Measurements from ENCODE around the gene NCOA4. TPM values are rescaled to one million over a fixed set of nuclear protein-coding genes. Genes with fewer than 3 reads are reported as not detected.

Gene NCOA4
- total and polyA plus RNA-seq, 2 of the 4 experiments (the other 2 are of a cell fraction) = 62.2 to 188 TPM

- no peak overlapping the region for H2BK120ac ChIP-seq (ENCODE audit: low read depth, low read length)
- no peak overlapping the region for H4K8ac ChIP-seq (ENCODE audit: low read depth in 2 of 2, low read length in 2 of 2)
- H3K9ac ChIP-seq (ENCODE audit: low read depth, low read length) = no peak overlapping the region
- ATAC-seq (ENCODE audit: low read depth) (no peak), DNase-seq (no peak)
- no peak overlapping the region for H4K5ac ChIP-seq (ENCODE audit: low read depth, low read length)
- H3K4ac ChIP-seq (ENCODE audit: low read depth, low read length) = no peak overlapping the region
- no peak overlapping the region for H3K23ac ChIP-seq (ENCODE audit: low read depth, low read length)
- dilution Hi-C loops (cut with HindIII; ENCODE audit: low sequenced_read_pairs, unreplicated experiment) (no loop called here), intact Hi-C loops (cut with micrococcal nuclease) (no loop called here), in situ Hi-C loops (cut with MboI; ENCODE audit: low sequenced_read_pairs) (no loop called here)
- no peak overlapping the region for H3K4me3 ChIP-seq (ENCODE audit: insufficient read depth, low read depth, low read length)
- no peak overlapping the region for H3K27ac ChIP-seq (ENCODE audit: insufficient read depth, low read length)
- H3K18ac ChIP-seq (ENCODE audit: low read depth, low read length) = no peak overlapping the region
- BruUV-seq (replicated peaks) = no TSS peak
- H2AK5ac ChIP-seq (ENCODE audit: low read depth, low read length) = no peak overlapping the region
- no peaks in the 10 kb centered on the region for H3K9me3 ChIP-seq (ENCODE audit: control insufficient read depth, insufficient read depth, low read length)
- no peak overlapping the region for H4K91ac ChIP-seq (ENCODE audit: insufficient read depth, low read depth, low read length)
- peaks cover 20 to 27% of the 10 kb centered on the region in 2 experiments for H3K79me1 ChIP-seq (ENCODE audit: low read depth in 1 of 2, low read length in 2 of 2)
- H3K4me1 ChIP-seq (ENCODE audit: control insufficient read depth, insufficient read depth, low read length) = no peaks in the 10 kb centered on the region
- no peak overlapping the region for H2AK9ac ChIP-seq (replicated peaks; ENCODE audit: low read depth, low read length, poor library complexity)
- TF ChIP-seq CTCF (conservative IDR thresholded peaks at IDR 0.05; ENCODE audit: low read depth, low read length) (no peak), RCOR1 (IDR thresholded peaks at IDR 0.05; ENCODE audit: insufficient replicate concordance, low read length) (no peak), RFX5 (IDR thresholded peaks at IDR 0.05; ENCODE audit: low read depth, low read length) (no peak), ELK1 (IDR thresholded peaks at IDR 0.05; ENCODE audit: borderline replicate concordance, low read depth, low read length) (no peak), RAD21 (IDR thresholded peaks at IDR 0.05; ENCODE audit: low read length) (no peak), MAZ (IDR thresholded peaks at IDR 0.05; ENCODE audit: borderline replicate concordance, low read depth, low read length) (no peak), POLR2A (IDR thresholded peaks at IDR 0.05; ENCODE audit: low read depth, low read length) (no peak), FOS (IDR thresholded peaks at IDR 0.05; ENCODE audit: low read depth, low read length) (no peak), BHLHE40 (IDR thresholded peaks at IDR 0.05; ENCODE audit: low read depth, low read length) (no peak), MAFK (IDR thresholded peaks at IDR 0.05; ENCODE audit: low read depth, low read length) (no peak), CHD1 (IDR thresholded peaks at IDR 0.05; ENCODE audit: low read depth, low read length) (no peak), MXI1 (IDR thresholded peaks at IDR 0.05; ENCODE audit: borderline replicate concordance, low read depth, low read length) (no peak), CEBPB (IDR thresholded peaks at IDR 0.05; ENCODE audit: low read depth, low read length) (no peak)
- H3K36me3 ChIP-seq (ENCODE audit: control insufficient read depth, insufficient read depth, low read length) = peaks cover 25% of the 10 kb centered on the region
- ChIA-PET POLR2A (ENCODE audit: unreplicated experiment) (no interaction called here), CTCF (no interaction called here)
- H3K14ac ChIP-seq (replicated peaks; ENCODE audit: low read depth, low read length) = no peak overlapping the region
- H2AFZ ChIP-seq (replicated peaks; ENCODE audit: low read length, poor library complexity) = no peak overlapping the region
- H3K56ac ChIP-seq (ENCODE audit: extremely low read depth, insufficient read depth, low read length) = no peak overlapping the region
- no peak overlapping the region for H3K4me2 ChIP-seq (ENCODE audit: low read depth, low read length)
- no peak overlapping the region for H2BK20ac ChIP-seq (ENCODE audit: low read depth, low read length)
- no CpG with 5 or more reads among the region's 5 CpGs for WGBS, 2 experiments (ENCODE audit: extremely low coverage in 2 of 2, insufficient read length in 1 of 2)
- no peak overlapping the region for H2BK15ac ChIP-seq (ENCODE audit: low read depth, low read length)
- no peaks in the 10 kb centered on the region for H3K27me3 ChIP-seq (ENCODE audit: control insufficient read depth, insufficient read depth, low read length)
- no peaks in the 10 kb centered on the region for H4K20me1 ChIP-seq (ENCODE audit: insufficient read depth, low read length)
- no peaks in the 10 kb centered on the region for H3K9me1 ChIP-seq (ENCODE audit: insufficient read depth, low read length)
- no peak overlapping the region for H2BK5ac ChIP-seq (ENCODE audit: low read depth, low read length, poor library complexity, severe bottlenecking)
Measured at GRCh38 chr10:45997994-45998763, 32.2 kb downstream of the NCOA4 start.

Measured in IMR-90 (cell line).